ENCODE measurements around the gene PLCG2. TPM values are rescaled to one million over a fixed set of nuclear protein-coding genes. Genes with fewer than 3 reads are reported as not detected.
A peak's percentile ranks its signal among the peaks of the same experiment; 100 is the strongest.
"Not testable (repeated sequence)": the region's sequence is repeated elsewhere in the genome, so short reads cannot be mapped to it uniquely, and the experiment has no call there.

Gene PLCG2
- total RNA-seq, 1 experiment from 2014 or later, result 574 TPM

- Histone ChIP-seq H3K4me2 (ENCODE audit: low read depth, low read length, poor library complexity, severe bottlenecking) (peak overlapping the region; percentile 98), H3K9me3 (ENCODE audit: low read length) (no peaks in the 10 kb centered on the region), H3K4me1 (ENCODE audit: low read length) (peaks cover 52% of the 10 kb centered on the region), H3K4me3 (ENCODE audit: low read length) (peak overlapping the region; percentile 86), H3K27me3 (ENCODE audit: low read length) (no peaks in the 10 kb centered on the region), H3K9ac (ENCODE audit: low read length) (peak overlapping the region; percentile 97), H4K20me1 (ENCODE audit: insufficient read depth, low read depth, low read length) (no peaks in the 10 kb centered on the region), H3K79me2 (ENCODE audit: low read length) (peaks cover 37% of the 10 kb centered on the region), H3K36me3 (ENCODE audit: insufficient read depth, low read length) (no peaks in the 10 kb centered on the region), H2AFZ (ENCODE audit: low read length) (peak overlapping the region; percentile 37; the same call in 1 of the 2 replicates), H3K9me2 (replicated peaks; ENCODE audit: insufficient read depth, low read length) (no peaks in the 10 kb centered on the region), H3K27ac (ENCODE audit: low read length) (peak overlapping the region; percentile 97)
- peak; percentile 95 for DNase-seq
Observed at GRCh38 chr16:81737885-81738536, 41.1 kb upstream of the PLCG2 start.

- Histone ChIP-seq H3K9ac (ENCODE audit: low read length) (peak overlapping the region; percentile 97), H3K4me1 (ENCODE audit: low read length) (peaks cover 55% of the 10 kb centered on the region), H3K79me2 (ENCODE audit: low read length) (peaks cover 45% of the 10 kb centered on the region), H4K20me1 (ENCODE audit: insufficient read depth, low read depth, low read length) (no peaks in the 10 kb centered on the region), H2AFZ (ENCODE audit: low read length) (no peak overlapping the region), H3K9me2 (replicated peaks; ENCODE audit: insufficient read depth, low read length) (no peaks in the 10 kb centered on the region), H3K4me3 (ENCODE audit: low read length) (peak overlapping the region; percentile 86), H3K27me3 (ENCODE audit: low read length) (no peaks in the 10 kb centered on the region), H3K4me2 (ENCODE audit: low read depth, low read length, poor library complexity, severe bottlenecking) (peak overlapping the region; percentile 98), H3K27ac (ENCODE audit: low read length) (peak overlapping the region; percentile 97), H3K9me3 (ENCODE audit: low read length) (no peaks in the 10 kb centered on the region), H3K36me3 (ENCODE audit: insufficient read depth, low read length) (no peaks in the 10 kb centered on the region)
- peak; percentile 94 for DNase-seq
Observed at GRCh38 chr16:81738783-81739496, 40.2 kb upstream of the PLCG2 start.

DNA sequence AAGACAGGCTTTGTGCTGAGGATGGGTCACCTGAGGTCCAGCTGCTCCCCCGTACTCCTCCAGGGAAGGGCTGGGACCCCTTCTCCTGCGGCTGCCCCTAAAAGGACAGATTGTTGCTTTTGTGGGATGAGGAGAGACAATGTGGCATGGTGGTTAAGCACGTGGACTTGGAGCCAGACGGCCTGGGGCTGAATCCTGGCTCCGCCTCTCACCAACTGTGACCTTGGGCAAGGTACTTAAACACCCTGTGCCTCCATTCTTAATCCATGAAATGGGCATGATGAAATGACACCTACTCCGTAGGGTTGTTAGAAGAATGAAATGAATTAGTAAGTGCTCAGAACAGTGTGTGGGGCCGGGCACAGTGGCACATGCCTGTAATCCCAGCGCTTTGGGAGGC is 39.6 kb upstream of the PLCG2 start:
- H3K27me3 ChIP-seq (ENCODE audit: low read length), result no peaks in the 10 kb centered on the region
- H3K36me3 ChIP-seq (ENCODE audit: insufficient read depth, low read length), result no peaks in the 10 kb centered on the region
- DNase-seq, result peak; percentile 76
- no peaks in the 10 kb centered on the region for H4K20me1 ChIP-seq (ENCODE audit: insufficient read depth, low read depth, low read length)
- H3K79me2 ChIP-seq (ENCODE audit: low read length), result peaks cover 47% of the 10 kb centered on the region
- H3K4me3 ChIP-seq (ENCODE audit: low read length), result peak overlapping the region; percentile 86
- peak overlapping the region; percentile 97 for H3K27ac ChIP-seq (ENCODE audit: low read length)
- peak overlapping the region; percentile 98 for H3K4me2 ChIP-seq (ENCODE audit: low read depth, low read length, poor library complexity, severe bottlenecking)
- H3K9ac ChIP-seq (ENCODE audit: low read length), result peak overlapping the region; percentile 97
- H2AFZ ChIP-seq (ENCODE audit: low read length), result no peak overlapping the region
- H3K9me3 ChIP-seq (ENCODE audit: low read length), result no peaks in the 10 kb centered on the region
- H3K9me2 ChIP-seq (replicated peaks; ENCODE audit: insufficient read depth, low read length), result no peaks in the 10 kb centered on the region
- peaks cover 55% of the 10 kb centered on the region for H3K4me1 ChIP-seq (ENCODE audit: low read length)

GRCh38 chr16:81740169-81740568 is 38.9 kb upstream of the PLCG2 start:
- Histone ChIP-seq H3K9me3 (ENCODE audit: low read length) (no peaks in the 10 kb centered on the region), H3K9ac (ENCODE audit: low read length) (peak overlapping the region; percentile 97), H3K9me2 (replicated peaks; ENCODE audit: insufficient read depth, low read length) (no peaks in the 10 kb centered on the region), H3K4me2 (ENCODE audit: low read depth, low read length, poor library complexity, severe bottlenecking) (peak overlapping the region; percentile 98), H3K27ac (ENCODE audit: low read length) (peak overlapping the region; percentile 97), H3K4me1 (ENCODE audit: low read length) (peaks cover 62% of the 10 kb centered on the region), H3K4me3 (ENCODE audit: low read length) (peak overlapping the region; percentile 86), H3K79me2 (ENCODE audit: low read length) (peaks cover 53% of the 10 kb centered on the region), H3K27me3 (ENCODE audit: low read length) (no peaks in the 10 kb centered on the region), H4K20me1 (ENCODE audit: insufficient read depth, low read depth, low read length) (no peaks in the 10 kb centered on the region), H3K36me3 (ENCODE audit: insufficient read depth, low read length) (no peaks in the 10 kb centered on the region), H2AFZ (ENCODE audit: low read length) (no peak overlapping the region)
- DNase-seq, result peak; percentile 93

DNA sequence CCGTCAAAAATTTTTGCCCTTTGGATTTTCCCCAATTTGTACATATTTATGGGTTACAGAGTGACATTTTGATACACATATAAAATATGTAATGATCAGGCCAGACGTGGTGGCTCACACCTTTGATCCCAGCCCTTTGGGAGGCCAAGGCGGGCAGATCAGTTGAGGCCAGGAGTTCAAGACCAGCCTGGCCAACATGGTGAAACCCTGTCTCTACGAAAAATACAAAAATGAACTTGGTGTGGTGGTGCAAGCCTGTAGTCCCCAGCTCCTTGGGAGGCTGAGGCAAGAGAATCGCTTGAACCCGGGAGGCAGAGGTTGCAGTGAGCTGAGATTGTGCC is 37.7 kb upstream of the PLCG2 start:
- Histone ChIP-seq H3K4me2 (ENCODE audit: low read depth, low read length, poor library complexity, severe bottlenecking) (peak overlapping the region; percentile 98), H3K27ac (ENCODE audit: low read length) (peak overlapping the region; percentile 97), H3K79me2 (ENCODE audit: low read length) (peaks cover 66% of the 10 kb centered on the region), H3K9ac (ENCODE audit: low read length) (peak overlapping the region; percentile 97), H3K4me1 (ENCODE audit: low read length) (peaks cover 74% of the 10 kb centered on the region), H3K4me3 (ENCODE audit: low read length) (peak overlapping the region; percentile 86; the same call in 1 of the 2 replicates)
- H3K9me3 ChIP-seq (ENCODE audit: low read length); H3K27me3 ChIP-seq (ENCODE audit: low read length); H3K9me2 ChIP-seq (replicated peaks; ENCODE audit: insufficient read depth, low read length); H4K20me1 ChIP-seq (ENCODE audit: insufficient read depth, low read depth, low read length); H3K36me3 ChIP-seq (ENCODE audit: insufficient read depth, low read length); DNase-seq; H2AFZ ChIP-seq (ENCODE audit: low read length): not testable (repeated sequence)

DNA sequence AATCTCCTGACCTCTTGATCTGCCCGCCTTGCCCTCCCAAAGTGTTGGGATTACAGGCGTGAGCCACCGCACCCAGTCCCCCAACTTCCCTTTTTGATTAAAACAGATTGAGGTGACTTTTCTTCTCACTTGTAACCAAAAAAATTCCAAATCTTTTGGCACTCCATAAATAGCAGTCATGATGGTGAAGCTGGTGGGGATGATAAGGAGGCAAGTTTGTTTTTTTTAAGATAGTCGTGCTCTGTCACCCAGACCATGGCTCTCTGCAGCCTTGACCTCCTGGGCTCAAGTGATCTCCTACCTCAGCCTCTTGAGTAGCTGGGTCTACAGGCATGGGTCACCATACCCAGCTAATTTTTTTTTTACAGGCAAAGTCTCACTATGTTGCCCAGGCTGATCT is 34.7 kb upstream of the PLCG2 start:
- Histone ChIP-seq H2AFZ (ENCODE audit: low read length) (no peak overlapping the region), H4K20me1 (ENCODE audit: insufficient read depth, low read depth, low read length) (no peaks in the 10 kb centered on the region), H3K4me1 (ENCODE audit: low read length) (peaks cover 84% of the 10 kb centered on the region), H3K4me3 (ENCODE audit: low read length) (no peak overlapping the region), H3K79me2 (ENCODE audit: low read length) (peaks cover 90% of the 10 kb centered on the region), H3K9me3 (ENCODE audit: low read length) (no peaks in the 10 kb centered on the region), H3K36me3 (ENCODE audit: insufficient read depth, low read length) (no peaks in the 10 kb centered on the region), H3K27me3 (ENCODE audit: low read length) (no peaks in the 10 kb centered on the region), H3K27ac (ENCODE audit: low read length) (peak overlapping the region; percentile 36; the same call in 1 of the 2 replicates), H3K4me2 (ENCODE audit: low read depth, low read length, poor library complexity, severe bottlenecking) (peak overlapping the region; percentile 70), H3K9me2 (replicated peaks; ENCODE audit: insufficient read depth, low read length) (no peaks in the 10 kb centered on the region), H3K9ac (ENCODE audit: low read length) (no peak overlapping the region)
- no peak for DNase-seq

GRCh38 chr16:81744911-81745310 is 34.2 kb upstream of the PLCG2 start:
- Histone ChIP-seq H2AFZ (ENCODE audit: low read length) (no peak overlapping the region), H3K9me3 (ENCODE audit: low read length) (no peaks in the 10 kb centered on the region), H3K9me2 (replicated peaks; ENCODE audit: insufficient read depth, low read length) (no peaks in the 10 kb centered on the region), H3K4me2 (ENCODE audit: low read depth, low read length, poor library complexity, severe bottlenecking) (peak overlapping the region; percentile 70), H3K36me3 (ENCODE audit: insufficient read depth, low read length) (no peaks in the 10 kb centered on the region), H3K4me3 (ENCODE audit: low read length) (peak overlapping the region; percentile 60; the same call in 1 of the 2 replicates), H3K27ac (ENCODE audit: low read length) (peak overlapping the region; percentile 36; the same call in 1 of the 2 replicates), H3K9ac (ENCODE audit: low read length) (peak overlapping the region; percentile 55; the same call in 1 of the 2 replicates), H3K27me3 (ENCODE audit: low read length) (no peaks in the 10 kb centered on the region), H4K20me1 (ENCODE audit: insufficient read depth, low read depth, low read length) (no peaks in the 10 kb centered on the region), H3K4me1 (ENCODE audit: low read length) (peaks cover 84% of the 10 kb centered on the region), H3K79me2 (ENCODE audit: low read length) (peaks cover 90% of the 10 kb centered on the region)
- no peak for DNase-seq

DNA sequence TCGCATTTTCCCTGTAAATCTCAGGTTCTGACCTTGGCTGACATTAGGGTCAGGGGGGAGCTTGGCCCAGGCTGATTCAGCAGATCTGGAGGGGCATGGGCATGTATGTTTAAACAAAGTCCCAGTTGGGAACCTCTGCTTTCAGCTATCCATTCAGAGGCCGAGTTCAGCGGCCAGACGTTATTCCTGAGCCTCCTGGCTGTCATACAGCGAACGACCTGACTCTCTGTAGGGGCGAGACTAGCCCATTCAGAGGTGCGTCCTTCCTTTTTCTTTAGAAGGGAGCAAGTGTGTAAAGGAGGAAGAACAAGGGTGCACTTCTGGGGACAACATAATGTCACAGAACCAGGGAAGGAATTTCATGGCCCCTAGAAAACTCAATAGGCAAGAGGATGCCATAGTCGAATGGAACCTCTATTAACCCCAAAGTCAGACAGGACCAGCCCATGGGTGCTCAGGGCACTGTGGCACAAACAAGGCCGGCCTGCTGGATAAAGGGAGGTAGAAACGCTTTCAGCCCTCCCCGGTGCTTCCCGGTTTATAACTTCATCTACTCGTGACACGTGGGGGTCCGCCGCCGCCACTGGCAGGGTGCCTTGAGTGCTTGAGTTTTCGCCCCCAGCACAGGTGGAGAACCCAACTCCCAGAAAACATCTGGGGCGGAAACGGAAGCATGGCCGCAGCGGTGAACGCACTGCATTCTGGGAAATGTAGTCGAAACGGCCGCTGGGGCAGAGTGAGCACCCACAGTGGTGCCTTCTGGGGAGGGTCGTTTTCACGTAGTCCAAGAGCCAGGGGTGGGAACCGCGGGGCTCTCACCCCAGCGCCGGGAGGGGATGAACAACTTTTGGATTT is 33.2 kb upstream of the PLCG2 start:
- Histone ChIP-seq H3K4me3 (ENCODE audit: low read length) (peak overlapping the region; percentile 60), H3K27me3 (ENCODE audit: low read length) (no peaks in the 10 kb centered on the region), H3K9ac (ENCODE audit: low read length) (peak overlapping the region; percentile 55), H3K4me1 (ENCODE audit: low read length) (peaks cover 77% of the 10 kb centered on the region), H2AFZ (ENCODE audit: low read length) (no peak overlapping the region), H3K9me2 (replicated peaks; ENCODE audit: insufficient read depth, low read length) (no peaks in the 10 kb centered on the region), H3K9me3 (ENCODE audit: low read length) (no peaks in the 10 kb centered on the region), H4K20me1 (ENCODE audit: insufficient read depth, low read depth, low read length) (no peaks in the 10 kb centered on the region), H3K79me2 (ENCODE audit: low read length) (peaks cover 87% of the 10 kb centered on the region), H3K27ac (ENCODE audit: low read length) (peak overlapping the region; percentile 38; the same call in 1 of the 2 replicates), H3K36me3 (ENCODE audit: insufficient read depth, low read length) (no peaks in the 10 kb centered on the region), H3K4me2 (ENCODE audit: low read depth, low read length, poor library complexity, severe bottlenecking) (peak overlapping the region; percentile 70)
- peak; percentile 92 for DNase-seq
